Ectodermal cell (in vitro differentiated cells): ENCODE results near the gene C10orf67.
A peak's percentile ranks its signal among the peaks of the same experiment; 100 is the strongest.

Experiments
- H3K27ac ChIP-seq: 2 replicates; pipeline ENCODE4 v1.7.0; 2013; ENCODE audit warnings: mild to moderate bottlenecking, low read depth, low read length; ENCODE audit not compliant: insufficient read depth, poor library complexity, severe bottlenecking
- H3K27me3 ChIP-seq: 2 replicates; pipeline ENCODE4 v1.7.0; 2013; ENCODE audit warnings: mild to moderate bottlenecking, low read length; ENCODE audit not compliant: insufficient read depth, control insufficient read depth, poor library complexity, severe bottlenecking
- H3K36me3 ChIP-seq: one replicate; pipeline ENCODE4 v1.7.0; 2013; ENCODE audit warnings: low read length; ENCODE audit not compliant: control insufficient read depth, insufficient read depth
- H3K4me1 ChIP-seq: one replicate; pipeline ENCODE4 v1.7.0; 2013; ENCODE audit warnings: low read length; ENCODE audit not compliant: control insufficient read depth, insufficient read depth
- H3K4me3 ChIP-seq: 2 replicates; pipeline ENCODE4 v1.7.0; 2013; ENCODE audit warnings: low read depth, low read length, control low read depth; ENCODE audit not compliant: insufficient read depth
- H3K9me3 ChIP-seq: 2 replicates; pipeline ENCODE4 v1.7.0; 2013; ENCODE audit warnings: mild to moderate bottlenecking, low read length, moderate library complexity; ENCODE audit not compliant: control insufficient read depth
- WGBS, 2 experiments: methylation state at CpG; one replicate each; pipeline ENCODE4 v1.1.7; 2013; ENCODE audit warnings: missing lambda C conversion rate in 2 of 2; 5-methylcytosine and 5-hydroxymethylcytosine counted together

C10orf67 gene

GRCh38 chr10:23174977-23175512 lies 169.6 kb downstream of the C10orf67 start:
- peaks cover 100% of the 10 kb centered on the region for H3K27me3 ChIP-seq
- WGBS, 2 experiments: 30 to 35% methylated on average over 14 of the region's 14 CpGs
- H3K36me3 ChIP-seq: no peaks in the 10 kb centered on the region
- peaks cover 11% of the 10 kb centered on the region for H3K4me1 ChIP-seq
- no peak overlapping the region for H3K27ac ChIP-seq
- no peak overlapping the region for H3K4me3 ChIP-seq
- no peaks in the 10 kb centered on the region for H3K9me3 ChIP-seq

GRCh38 chr10:23174074-23174976 lies 170.3 kb downstream of the C10orf67 start:
- no peaks in the 10 kb centered on the region for H3K36me3 ChIP-seq
- H3K4me1 ChIP-seq: peaks cover 11% of the 10 kb centered on the region
- H3K9me3 ChIP-seq: no peaks in the 10 kb centered on the region
- WGBS, 2 experiments: 2% methylated on average over 88 of the region's 88 CpGs
- H3K27me3 ChIP-seq: peaks cover 100% of the 10 kb centered on the region
- peak overlapping the region; percentile 29 for H3K4me3 ChIP-seq
- no peak overlapping the region for H3K27ac ChIP-seq

- Histone ChIP-seq H3K9me3 (no peaks in the 10 kb centered on the region), H3K27me3 (peaks cover 100% of the 10 kb centered on the region), H3K4me3 (peak overlapping the region; percentile 29), H3K36me3 (no peaks in the 10 kb centered on the region), H3K27ac (no peak overlapping the region), H3K4me1 (peaks cover 11% of the 10 kb centered on the region)
- 0% methylated on average over 82 of the region's 82 CpGs for WGBS, 2 experiments
Observed at GRCh38 chr10:23173214-23174073, 171.2 kb downstream of the C10orf67 start.

GRCh38 chr10:23172429-23173213 lies 172.0 kb downstream of the C10orf67 start:
- H3K4me3 ChIP-seq: no peak overlapping the region
- H3K27me3 ChIP-seq: peaks cover 100% of the 10 kb centered on the region
- H3K4me1 ChIP-seq: peaks cover 11% of the 10 kb centered on the region
- WGBS, 2 experiments: 3 to 4% methylated on average over 41 of the region's 41 CpGs
- H3K36me3 ChIP-seq: no peaks in the 10 kb centered on the region
- H3K9me3 ChIP-seq: no peaks in the 10 kb centered on the region
- H3K27ac ChIP-seq: no peak overlapping the region

GRCh38 chr10:23171232-23171876 lies 173.2 kb downstream of the C10orf67 start:
- Histone ChIP-seq H3K27ac (no peak overlapping the region), H3K36me3 (no peaks in the 10 kb centered on the region), H3K9me3 (no peaks in the 10 kb centered on the region), H3K4me3 (no peak overlapping the region), H3K4me1 (peaks cover 11% of the 10 kb centered on the region), H3K27me3 (peaks cover 90% of the 10 kb centered on the region)
- 18 to 22% methylated on average over 22 to 26 of the region's 26 CpGs for WGBS, 2 experiments

GRCh38 chr10:23158370-23158769 lies 186.2 kb downstream of the C10orf67 start:
- H3K27me3 ChIP-seq: peaks cover 15% of the 10 kb centered on the region
- WGBS, 2 experiments: 2 to 6% methylated on average over 5 of the region's 5 CpGs
- no peaks in the 10 kb centered on the region for H3K36me3 ChIP-seq
- no peak overlapping the region for H3K27ac ChIP-seq
- no peaks in the 10 kb centered on the region for H3K9me3 ChIP-seq
- H3K4me3 ChIP-seq: peak overlapping the region; percentile 14
- peaks cover 4% of the 10 kb centered on the region for H3K4me1 ChIP-seq

GRCh38 chr10:23157691-23158369 lies 186.8 kb downstream of the C10orf67 start:
- Histone ChIP-seq H3K27me3 (peaks cover 15% of the 10 kb centered on the region), H3K9me3 (no peaks in the 10 kb centered on the region)

GRCh38 chr10:23157239-23157681 lies 187.3 kb downstream of the C10orf67 start:
- peaks cover 4% of the 10 kb centered on the region for H3K4me1 ChIP-seq
- H3K9me3 ChIP-seq: no peaks in the 10 kb centered on the region
- 82 to 85% methylated on average over 14 of the region's 14 CpGs for WGBS, 2 experiments
- H3K36me3 ChIP-seq: no peaks in the 10 kb centered on the region
- peaks cover 15% of the 10 kb centered on the region for H3K27me3 ChIP-seq
- H3K27ac ChIP-seq: no peak overlapping the region
- no peak overlapping the region for H3K4me3 ChIP-seq

More at GRCh38 chr10:23157691-23158369, 186.8 kb downstream of the C10orf67 start:
- H3K4me1 ChIP-seq: peaks cover 4% of the 10 kb centered on the region
- no peak overlapping the region for H3K27ac ChIP-seq
- H3K4me3 ChIP-seq: peak overlapping the region; percentile 14
- H3K36me3 ChIP-seq: no peaks in the 10 kb centered on the region
- WGBS, 2 experiments: 48 to 57% methylated on average over 7 to 8 of the region's 12 CpGs
